VCaP (cell line): ENCODE data around the gene PIGX.
A peak's percentile ranks its signal among the peaks of the same experiment; 100 is the strongest.

Experiments
- H3K27ac ChIP-seq: fragments of 450-650 bp; 2 replicates; pipeline ENCODE4 v1.5.1; 2017
- CTCF ChIP-seq: fragments of 450-650 bp; conservative IDR thresholded peaks from 2 replicates; pipeline ENCODE4 v1.5.1; 2017; ENCODE audit warnings: mild to moderate bottlenecking, moderate library complexity

PIGX gene

GRCh38 chr3:196694202-196694638, 18.0 kb upstream of the PIGX start:
- TF ChIP-seq CTCF, result peak; percentile 31
- H3K27ac ChIP-seq, result no peak overlapping the region

DNA sequence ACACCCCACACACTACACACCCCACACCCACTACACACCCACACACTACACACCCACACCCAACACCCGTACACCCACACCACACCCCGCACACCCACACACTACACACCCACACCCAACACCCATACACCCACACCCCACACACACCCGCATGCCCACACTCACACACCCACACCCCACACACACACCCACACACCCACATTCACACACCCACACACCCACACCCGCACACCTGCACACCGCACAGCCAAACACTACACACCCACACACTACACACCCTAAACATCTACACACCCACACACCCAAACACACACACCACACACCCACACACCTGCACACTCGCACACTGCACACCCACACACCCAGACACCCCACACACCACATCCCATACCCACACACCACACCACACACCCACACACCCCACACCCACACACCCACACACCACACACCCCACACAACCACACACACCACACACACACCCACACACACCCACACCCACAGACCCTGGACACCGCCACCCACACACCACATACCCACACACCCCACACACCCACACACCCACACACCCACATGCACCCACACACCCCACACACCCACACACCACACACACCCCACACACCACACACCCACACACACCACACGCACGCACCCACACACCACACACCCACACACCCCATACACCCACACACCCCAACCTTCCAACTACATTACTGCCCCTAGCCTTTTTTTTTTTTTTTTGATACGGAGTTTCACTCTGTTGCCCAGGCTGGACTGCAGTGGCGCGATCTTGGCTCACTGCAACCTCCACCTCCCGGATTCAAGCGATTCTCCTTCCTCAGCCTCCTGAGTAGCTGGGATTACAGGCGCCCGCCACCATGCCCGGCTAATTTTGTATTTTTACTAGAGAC, 17.0 kb upstream of the PIGX start:
- TF ChIP-seq CTCF, result no peak
- H3K27ac ChIP-seq, result no peak overlapping the region

DNA sequence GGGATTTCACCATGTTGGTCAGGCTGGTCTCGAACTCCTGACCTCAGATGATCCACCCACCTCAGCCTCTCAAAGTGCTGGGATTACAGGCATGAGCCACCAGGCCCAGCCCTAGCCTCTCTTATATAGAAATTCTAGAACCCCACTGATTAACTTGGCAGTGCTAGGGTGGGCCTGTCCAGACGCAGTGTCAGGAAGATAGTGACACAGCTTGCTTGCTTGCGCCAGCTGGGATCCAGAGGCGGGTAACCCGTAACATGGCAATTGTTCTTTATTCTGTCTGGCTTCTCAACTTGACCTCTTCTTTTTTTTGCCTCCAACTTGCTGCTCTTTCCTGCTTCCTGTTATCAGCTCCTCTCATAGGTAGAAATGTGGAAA, 16.3 kb upstream of the PIGX start:
- H3K27ac ChIP-seq, result no peak overlapping the region
- TF ChIP-seq CTCF, result no peak

- no peak overlapping the region for H3K27ac ChIP-seq
- TF ChIP-seq CTCF, result no peak
Measured at GRCh38 chr3:196697270-196697669, 14.9 kb upstream of the PIGX start.

DNA sequence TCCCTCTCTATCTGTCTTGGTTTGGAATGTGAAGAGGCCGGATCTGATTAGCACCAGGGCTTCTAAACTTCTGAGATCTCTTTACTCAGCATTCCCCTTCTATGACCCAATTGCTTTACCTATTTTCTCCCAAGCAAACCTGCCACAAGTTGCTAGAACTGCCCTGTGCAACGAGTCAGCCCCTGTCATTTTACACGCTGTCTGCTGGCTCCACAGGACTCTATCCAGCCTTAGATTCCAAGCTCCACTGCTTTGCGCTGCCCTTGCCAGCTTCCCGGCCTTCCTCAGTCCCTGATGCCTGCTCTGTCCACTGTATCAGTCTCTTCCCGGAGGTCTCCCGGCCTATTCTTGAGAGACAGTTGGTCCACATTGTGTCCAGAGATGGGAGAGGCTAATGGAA, 12.4 kb upstream of the PIGX start:
- no peak for TF ChIP-seq CTCF

DNA sequence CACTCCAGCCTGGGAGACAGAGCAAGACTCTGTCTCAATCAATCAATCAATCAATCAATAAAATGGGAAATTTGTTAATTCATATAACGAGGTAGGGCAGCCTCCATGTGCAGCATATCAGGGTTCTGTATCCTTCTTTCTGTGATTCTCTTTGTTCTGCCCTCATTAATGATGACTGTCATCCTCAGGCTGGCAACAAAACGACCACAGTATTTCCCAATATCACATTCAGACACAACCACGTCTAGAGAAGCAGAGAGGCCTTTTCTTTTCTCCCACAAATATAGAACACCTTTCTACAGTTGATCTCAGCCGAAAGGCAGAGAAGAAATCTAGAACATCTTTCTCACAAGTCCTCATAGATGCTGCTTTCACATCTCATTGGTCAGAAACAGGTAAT, 11.4 kb upstream of the PIGX start:
- TF ChIP-seq CTCF, result no peak

More for the DNA sequence above, 12.4 kb upstream of the PIGX start:
- no peak overlapping the region for H3K27ac ChIP-seq

GRCh38 chr3:196706327-196706726, 5.8 kb upstream of the PIGX start:
- no peak for TF ChIP-seq CTCF
- H3K27ac ChIP-seq, result no peak overlapping the region

More for the DNA sequence above, 11.4 kb upstream of the PIGX start:
- H3K27ac ChIP-seq, result no peak overlapping the region
